ENCODE measurements around the gene CORIN.
"Not testable (repeated sequence)": the region's sequence is repeated elsewhere in the genome, so short reads cannot be mapped to it uniquely, and the experiment has no call there.

CORIN gene

DNA sequence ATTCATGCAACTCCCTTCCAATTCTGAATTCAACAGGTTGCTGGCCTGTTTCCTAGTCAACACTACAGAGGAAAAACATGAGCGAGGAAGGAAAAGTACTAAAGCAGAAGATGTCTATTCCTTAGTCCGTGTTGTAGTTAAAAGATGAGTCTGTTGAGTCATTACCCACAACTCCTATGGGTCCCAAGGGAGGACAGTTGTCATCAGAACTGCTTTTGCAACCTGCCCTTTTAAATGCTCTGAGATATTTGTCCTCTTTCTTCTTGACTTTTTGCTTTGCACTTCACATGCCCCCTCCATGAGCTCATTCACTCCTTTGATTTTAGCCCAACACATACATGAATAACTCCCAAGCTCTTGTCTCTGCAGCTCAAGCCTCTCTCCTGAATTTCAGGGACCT, 119.2 kb downstream of the CORIN start:
- DNase-seq, result no peak

DNA sequence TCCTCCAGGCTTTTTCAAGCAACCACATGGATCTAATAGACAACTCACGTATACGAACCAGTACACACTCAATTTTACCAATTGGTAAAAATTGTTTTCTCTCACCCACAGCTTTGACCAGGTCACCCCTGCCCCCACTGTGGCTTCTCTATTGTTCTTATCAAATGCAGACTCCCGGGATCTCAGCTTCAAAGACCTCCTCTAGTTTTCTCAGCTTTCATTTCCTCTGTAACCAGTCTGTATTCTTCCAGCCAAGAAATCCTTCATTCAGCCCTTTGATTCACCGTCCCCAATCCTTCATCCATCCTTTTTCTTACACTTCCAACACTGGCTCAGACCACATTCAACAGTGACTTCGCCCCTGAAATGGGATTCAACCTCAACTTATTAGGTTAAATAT, 120.7 kb downstream of the CORIN start:
- no peak for DNase-seq

DNA sequence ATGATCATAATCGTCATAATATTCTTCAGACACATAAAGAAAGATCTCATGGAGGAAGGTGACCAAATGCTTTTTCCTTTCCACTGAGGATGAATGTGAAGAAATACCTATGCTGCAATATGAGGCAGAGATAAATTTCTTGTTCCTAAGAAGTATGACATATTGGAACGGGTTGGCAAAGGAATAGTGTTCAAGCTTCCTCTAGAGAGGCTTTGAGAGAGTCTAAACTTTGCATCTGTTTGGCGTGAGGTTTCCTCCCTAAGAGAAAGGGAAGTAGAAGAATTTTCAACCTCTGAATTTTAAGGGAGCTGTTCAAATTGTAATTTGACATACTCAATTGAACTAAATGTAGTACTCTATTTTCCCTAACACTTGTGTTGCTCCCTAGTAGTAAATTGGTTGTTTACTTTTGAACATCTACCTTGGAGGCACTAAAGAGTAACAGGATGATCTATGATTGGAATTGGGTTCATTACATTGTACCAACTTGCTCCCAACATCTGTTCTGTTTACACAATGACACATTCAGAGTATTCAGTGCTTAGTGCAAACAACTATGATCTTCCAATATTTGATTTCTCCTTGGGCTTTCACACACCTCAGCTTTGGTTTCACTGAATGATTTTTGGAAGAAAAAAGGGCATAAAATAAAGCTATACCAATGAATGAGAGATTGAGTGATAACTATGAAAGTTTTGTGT, 122.0 kb downstream of the CORIN start:
- no peak for DNase-seq

DNA sequence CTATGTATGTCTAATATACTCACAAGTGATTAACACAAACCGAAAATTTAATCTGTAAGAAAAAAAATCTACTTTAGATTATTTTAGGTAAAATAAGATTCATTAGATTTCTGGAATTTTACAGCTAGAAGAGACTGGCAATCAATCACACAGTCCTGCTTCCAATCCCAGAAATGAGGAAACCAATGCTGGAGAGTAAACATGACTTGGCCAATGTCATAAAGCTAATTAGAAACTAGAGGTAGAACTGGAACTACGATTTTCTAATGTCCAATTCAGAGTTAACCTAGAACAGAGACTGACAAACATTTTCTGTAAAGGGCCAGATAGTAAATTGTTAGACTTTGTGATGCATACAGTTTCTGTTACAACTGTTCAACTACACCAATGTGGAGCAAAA, 123.6 kb downstream of the CORIN start:
- DNase-seq, result no peak

DNA sequence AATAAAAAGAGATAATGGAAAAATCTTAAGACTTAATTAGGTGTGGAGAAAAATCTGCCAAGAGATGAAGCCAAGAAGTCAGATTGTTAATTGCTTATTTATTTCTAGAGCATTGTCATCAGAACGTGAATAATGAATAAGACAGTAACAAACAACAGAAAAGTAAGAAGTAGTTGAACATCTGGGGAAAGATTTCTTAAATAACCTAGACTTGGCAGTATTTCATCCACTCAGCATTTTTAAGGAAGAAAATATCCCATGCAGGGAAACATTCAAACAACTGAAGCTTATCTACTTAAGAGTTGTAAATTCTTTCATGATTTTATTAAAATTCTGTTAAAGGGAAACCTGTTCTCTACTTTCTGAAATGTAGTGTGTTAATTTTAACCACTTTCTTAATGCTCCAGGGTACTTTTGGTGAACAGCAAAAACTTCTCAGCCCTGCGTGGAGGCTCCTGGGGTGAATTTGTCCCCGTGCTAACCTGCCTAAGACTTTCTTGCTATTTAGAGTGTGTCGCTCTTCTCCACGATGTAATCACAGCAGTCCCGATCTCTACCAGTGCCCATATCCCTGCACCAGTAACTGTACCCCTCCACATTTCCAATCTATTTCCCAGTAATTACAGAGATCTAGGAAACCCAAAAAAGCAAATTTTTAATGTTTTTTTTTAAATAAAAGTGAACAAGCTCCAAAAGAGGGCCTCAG, 124.6 kb downstream of the CORIN start:
- DNase-seq, result no peak

DNA sequence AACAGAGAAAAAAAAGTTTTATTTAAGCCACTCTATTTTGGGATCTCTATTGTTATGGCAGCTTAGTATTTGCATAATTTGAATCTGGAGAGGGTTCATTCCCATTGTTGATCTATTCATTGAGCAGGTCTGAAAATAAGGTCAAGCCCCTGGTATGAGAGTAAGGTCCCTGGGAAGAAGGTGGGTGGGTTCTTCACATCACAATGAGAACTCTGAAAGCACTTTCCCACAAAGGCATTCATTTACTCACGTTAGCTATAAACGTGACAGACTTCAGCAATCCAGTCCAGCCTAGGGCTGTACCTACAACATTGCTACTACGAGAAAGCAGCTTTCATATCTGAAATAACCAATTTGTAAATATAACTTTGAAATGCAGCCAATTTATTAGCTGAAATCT, 126.2 kb downstream of the CORIN start:
- DNase-seq, result no peak

DNA sequence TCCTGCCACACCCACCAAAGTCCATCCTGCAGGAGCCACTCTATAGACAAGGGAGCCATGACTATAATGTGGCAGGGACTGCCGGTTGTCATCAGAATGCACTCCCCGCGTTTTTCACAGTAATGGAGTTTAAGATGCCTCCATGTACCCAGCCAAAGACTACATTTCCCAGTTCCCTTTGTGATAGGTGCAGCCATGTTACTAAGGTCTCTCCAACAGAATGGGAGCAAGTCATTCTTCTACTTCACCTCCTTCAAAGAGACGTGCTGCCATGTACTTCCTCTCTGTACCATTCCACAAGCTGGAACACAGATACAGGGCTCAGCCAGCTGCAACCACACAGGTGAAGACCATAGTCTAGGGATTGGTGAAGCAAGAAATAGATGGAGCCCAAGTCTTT, 126.7 kb downstream of the CORIN start:
- DNase-seq, result no peak

DNA sequence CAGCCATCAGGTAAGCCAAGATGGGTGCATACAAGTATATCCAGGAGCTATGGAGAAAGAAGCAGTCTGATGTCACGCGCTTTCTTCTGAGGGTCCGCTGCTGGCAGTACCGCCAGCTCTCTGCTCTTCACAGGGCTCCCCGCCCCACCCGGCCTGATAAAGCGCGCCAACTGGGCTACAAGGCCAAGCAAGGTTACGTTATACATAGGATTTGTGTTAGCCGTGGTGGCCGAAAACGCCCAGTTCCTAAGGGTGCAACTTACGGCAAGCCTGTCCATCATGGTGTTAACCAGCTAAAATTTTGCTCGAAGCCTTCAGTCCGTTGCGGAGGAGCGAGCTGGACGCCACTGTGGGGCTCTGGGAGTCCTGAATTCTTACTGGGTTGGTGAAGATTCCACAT, 131.5 kb downstream of the CORIN start:
- not testable (repeated sequence) for DNase-seq

DNA sequence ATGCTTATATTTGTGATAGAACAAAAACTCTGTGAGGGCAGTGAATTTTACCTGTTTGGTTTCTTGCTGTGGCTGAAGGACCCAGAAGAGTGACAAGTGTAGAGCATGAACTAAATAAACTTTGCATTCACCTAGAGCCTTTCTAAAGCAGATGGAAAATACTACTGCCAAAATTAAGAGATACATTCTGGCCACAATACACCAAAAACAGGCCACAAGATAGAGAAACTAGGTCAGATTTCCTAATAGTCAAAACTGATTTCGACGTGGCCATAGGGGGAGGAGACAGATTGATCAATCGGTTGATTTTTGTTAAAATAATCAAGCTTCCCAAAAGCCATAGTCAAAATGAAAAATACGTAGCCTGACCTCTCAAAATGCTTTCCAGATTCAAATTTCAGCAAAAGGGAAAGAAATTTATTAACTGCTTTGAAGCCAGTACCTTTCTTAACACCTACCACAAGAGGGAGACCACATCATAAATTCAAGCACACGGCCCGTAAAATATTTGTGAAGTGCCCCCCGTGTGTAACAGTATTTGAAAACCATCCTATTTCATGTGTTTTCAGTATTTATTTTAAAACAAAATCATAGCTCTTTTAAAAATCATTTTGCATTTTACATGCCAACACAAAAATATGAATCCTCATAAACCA, 132.4 kb downstream of the CORIN start:
- DNase-seq, result no peak

DNA sequence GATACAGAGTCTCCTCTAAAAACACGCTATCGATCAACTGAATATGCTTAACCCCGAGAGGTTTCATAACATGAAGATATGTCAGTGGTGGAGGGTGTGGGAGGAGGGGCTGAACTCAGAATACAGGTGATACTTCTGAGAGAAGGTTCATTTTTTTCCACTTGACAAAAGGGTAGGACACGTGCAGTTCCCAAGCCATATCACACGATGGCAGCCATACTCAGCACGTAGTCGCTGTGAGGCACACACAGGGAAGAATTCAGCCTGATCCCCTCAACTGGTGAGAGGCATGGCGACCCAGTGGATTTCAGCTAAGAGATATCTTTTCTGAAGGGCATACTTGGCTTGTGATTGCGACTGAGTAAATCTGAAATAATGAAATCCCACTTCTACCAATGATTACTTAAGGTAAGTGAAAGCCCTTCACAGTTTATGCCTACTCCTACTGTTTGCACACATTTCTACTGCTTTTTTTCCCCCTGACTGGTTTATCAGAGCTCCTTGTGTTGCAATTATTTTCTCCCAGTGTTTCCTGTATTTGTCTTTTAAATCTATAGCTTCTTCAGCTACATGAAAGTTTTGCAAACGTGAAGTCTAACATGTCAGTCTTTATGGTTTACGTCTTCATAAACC, 133.1 kb downstream of the CORIN start:
- DNase-seq, result peak; percentile 77

DNA sequence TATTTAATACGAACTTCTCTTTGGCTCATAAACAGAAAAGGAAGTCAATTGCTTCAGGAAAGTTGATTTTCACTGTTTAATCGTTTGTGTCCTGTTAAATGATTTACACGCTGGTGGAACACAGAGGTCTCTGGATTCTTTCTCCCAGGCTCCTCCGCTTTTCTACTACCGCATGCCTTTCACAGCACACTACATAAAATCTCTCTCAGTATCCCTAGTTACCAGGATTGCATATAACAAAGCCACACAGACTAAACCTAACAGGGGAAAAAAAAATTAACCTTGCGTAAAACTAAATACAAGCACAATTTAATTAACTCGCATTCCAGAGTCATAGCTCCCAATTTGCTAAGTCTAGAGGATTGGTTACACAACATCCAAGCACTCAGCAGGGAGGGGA, 133.9 kb downstream of the CORIN start:
- DNase-seq, result no peak

DNA sequence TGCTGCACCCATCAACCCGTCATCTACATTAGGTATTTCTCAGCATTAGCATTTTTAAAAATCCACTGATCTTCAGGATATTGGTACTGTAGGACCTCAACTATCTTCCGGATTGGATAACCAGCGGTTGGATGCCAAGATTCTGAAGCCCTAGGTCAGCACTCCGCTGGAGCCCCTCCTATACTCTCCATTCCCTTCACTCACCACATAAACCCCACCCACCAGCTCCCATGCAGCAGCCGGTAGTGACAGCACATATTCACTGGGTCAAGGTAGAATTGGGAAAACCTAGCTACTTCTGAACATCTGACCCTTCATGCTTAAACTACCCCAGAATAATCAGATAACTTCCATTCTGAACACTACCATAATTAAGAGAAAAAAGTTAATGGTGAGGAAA, 134.9 kb downstream of the CORIN start:
- DNase-seq, result no peak

DNA sequence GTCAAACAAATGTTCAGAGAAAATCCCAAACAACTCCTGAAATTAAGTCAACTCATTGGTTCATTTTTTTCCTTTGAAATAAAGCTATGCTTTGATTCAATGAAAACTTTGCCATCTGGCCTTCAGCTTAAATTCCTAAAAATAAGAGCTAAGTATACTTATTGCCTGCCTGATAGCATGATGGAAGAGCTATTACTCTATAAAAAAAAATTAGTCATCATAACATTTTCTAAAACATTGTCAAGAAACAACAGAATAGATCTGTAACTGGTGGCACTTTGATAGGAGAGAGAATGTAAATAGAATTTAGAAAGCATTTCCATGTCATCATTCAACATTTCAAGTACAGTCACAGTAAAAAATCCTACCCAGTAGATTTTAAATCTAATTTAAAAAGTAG, 136.6 kb downstream of the CORIN start:
- DNase-seq, result no peak

DNA sequence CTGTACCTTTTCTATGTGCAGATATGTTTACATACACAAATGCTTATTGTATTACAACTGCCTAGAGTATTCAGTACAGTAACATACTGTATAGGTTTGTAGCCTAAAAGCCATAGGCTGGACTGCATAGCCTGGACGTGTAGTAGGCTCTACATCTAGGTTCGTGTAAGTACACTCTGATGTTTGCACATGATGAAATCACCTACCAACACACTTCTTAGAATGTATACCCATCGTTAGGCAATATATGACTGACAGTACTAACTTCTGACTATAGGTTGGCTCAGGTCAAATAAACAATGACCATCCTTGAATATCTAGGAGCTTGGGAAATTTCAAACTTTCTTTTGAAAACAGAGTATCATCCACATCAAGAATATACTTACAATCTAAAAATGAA, 139.0 kb downstream of the CORIN start:
- no peak for DNase-seq

DNA sequence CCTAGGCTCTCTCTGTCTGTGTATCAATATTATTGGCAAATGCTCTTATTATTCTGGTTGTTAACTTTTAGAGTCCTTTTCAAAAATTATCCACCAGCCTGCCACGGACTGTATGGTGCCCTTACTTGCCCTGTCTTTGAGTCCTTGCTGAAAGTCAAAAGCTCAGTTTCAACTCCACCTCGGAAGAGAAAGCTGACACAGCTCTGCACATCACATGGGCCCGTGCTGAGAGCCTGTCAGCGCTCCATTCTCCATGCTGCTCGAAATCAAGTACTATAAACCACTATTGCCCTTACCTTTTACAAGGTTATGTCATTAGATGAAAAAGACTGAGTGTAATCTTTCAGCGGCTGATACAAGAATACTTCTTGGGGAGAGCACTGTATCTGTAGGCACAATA, 141.0 kb downstream of the CORIN start:
- no peak for DNase-seq

DNA sequence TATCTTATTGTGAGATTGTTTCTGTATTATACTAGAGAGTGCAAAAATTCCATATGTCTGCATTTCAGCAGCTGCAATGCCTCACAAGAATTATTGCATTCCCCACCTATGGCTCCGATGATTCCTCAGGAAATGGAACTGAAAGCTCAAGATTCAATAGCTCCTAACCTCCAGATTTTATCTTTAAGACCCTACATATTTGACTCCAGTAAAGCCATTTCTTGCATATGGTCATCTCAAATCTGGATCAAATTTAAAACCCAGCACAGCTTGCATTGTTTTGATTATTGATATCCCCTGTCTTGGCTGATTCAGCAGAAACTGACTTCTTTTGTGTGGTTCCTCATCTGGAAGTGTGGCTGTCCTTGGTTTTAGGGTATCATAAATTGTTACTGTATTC, 142.6 kb downstream of the CORIN start:
- no peak for DNase-seq

DNA sequence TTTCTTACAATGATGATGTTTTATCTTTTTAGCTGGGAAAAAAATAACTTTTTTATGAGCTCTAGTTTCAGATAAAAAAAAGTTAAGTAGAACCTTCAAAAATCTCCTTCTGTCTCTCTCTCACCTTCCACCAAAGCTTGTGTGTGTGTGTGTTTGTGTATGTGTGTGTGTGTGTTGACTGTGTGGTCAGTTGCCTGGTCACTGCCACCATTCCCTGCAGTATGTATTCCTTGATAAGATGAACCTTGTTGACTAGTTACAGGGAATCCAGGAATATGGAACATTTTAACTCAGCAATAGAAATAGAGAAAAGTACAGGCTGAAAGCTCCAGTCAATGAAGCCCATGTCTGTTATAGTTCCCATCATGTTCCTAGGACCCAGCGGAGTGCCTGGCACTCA, 143.5 kb downstream of the CORIN start:
- DNase-seq, result no peak

DNA sequence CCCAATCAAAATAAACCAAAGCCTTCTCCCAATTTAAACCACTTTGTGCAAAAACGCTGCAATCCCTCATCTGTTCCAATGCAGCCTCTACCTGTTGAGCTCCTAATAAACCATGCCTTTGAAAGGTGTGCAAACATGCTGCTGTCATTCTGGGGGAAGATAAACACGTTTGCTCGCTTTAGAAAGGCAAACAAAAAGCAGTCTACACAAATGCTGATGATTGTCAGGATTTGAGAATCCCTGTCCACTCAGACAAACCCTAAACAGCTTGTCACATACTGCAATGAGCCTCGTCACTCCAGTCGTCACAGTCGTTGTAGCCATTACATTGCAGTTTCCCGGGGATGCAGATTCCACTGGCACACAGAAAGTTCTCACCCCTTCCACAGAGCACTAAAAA, 145.2 kb downstream of the CORIN start:
- no peak for DNase-seq

DNA sequence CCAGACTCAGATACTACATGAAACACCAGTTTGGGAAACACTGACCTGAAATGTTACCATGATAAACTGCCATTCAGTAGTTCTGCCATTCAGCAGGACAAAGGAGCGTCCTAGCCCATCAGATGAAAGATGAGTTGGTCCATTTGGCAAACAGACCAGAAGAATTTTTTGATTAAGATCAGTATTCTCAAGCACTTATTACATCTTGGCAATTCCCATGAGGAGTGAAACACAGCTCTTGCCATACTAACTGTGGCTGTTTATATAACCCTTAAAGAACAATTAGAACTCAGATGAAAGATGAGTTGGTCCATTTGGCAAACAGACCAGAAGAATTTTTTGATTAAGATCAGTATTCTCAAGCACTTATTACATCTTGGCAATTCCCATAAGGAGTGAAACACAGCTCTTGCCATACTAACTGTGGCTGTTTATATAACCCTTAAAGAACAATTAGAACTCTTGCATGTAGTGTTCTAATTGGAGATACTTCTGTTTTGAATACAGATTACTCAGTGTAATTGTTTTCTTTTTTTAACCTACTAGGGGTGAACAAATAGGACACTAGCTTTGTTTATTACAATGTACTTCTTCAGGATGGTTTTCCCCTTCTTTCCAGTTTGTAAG, 146.0 kb downstream of the CORIN start:
- not testable (repeated sequence) for DNase-seq

DNA sequence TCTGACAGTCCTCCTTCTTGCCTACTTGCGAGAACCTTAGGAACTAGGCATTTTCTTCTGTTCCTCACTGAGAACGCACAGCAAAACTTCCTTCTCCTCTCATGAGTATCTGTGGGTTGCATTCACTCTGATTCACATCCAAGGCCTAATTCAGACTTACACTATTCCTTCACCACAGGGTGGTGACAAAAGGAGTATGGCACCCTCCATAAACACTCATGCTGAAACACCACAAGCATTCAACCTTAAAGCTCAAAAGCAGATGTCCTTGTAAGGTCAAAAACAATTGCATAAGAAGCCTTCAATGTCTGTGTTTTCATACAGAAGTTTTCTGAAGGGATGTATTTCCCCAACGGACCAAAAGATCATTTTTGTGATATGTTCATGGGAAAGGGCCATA, 147.3 kb downstream of the CORIN start:
- DNase-seq, result no peak

DNA sequence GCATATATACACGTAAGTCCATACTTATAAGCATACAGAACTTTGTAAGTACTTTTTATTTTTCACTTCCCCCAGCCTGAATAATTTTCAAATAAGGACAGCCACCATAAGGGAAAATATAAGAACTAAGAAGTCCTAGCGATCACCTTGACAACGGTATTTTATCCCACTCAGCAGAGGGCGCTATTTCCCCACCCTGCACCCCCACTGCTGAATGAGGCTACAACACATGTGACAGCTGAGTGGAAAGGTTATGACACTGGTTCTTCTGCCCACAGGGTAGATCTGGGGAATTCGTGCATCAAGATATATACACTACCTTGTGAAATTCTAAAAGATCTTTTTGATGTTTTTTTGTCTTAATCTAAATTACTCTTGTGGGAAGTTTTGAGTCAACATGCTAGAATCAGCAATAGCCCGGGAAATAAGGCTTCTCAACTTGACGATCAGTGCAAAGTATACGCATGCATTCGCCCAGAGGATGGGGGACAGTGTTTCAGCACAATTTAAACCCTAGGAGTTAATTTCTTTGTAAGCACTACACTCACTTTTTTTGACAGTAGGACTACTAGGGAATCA, 151.5 kb downstream of the CORIN start:
- peak; percentile 80 for DNase-seq

DNA sequence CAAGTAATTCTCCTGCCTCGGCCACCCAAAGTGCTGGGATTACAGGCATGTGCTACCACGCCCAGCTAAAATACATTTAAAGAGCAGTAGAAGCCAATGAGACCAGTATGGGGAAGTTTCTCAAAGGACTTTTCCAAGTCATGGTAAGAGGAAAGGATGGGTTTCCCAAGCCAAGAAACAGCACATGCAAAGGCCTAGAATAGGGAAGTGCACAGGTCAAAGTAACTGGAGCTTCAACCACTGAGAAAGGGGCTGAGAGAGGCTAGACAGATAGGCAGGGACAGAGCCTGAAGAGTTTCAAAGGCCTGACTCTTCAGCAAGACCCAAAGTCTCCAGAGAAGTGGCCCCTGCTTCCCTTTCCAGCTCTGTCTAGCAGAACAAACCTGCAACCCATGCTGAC, 162.1 kb downstream of the CORIN start:
- DNase-seq, result no peak

DNA sequence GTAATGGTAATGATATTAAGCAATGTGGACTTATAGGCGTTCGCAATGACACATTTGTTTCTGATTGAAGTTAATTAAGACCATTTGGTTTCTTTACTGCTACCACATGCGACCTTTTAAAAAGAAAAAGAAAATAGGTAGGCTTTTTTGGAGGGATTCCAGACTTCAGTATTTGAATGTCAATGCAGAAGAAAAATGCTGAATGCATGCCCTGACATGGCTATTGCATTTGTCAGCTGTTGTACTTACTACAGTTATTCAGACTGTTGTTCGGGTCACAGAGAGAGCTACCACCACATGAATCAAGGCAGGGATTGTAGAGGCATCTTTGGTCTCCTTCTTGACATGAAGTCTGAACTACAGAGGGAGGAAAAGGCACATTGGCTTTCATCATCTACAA, 163.7 kb downstream of the CORIN start:
- DNase-seq, result no peak

Measured in islet precursor cell (in vitro differentiated cells).